ENCODE measurements around the gene CALD1.
A peak's percentile ranks its signal among the peaks of the same experiment; 100 is the strongest.

CALD1 gene

DNA sequence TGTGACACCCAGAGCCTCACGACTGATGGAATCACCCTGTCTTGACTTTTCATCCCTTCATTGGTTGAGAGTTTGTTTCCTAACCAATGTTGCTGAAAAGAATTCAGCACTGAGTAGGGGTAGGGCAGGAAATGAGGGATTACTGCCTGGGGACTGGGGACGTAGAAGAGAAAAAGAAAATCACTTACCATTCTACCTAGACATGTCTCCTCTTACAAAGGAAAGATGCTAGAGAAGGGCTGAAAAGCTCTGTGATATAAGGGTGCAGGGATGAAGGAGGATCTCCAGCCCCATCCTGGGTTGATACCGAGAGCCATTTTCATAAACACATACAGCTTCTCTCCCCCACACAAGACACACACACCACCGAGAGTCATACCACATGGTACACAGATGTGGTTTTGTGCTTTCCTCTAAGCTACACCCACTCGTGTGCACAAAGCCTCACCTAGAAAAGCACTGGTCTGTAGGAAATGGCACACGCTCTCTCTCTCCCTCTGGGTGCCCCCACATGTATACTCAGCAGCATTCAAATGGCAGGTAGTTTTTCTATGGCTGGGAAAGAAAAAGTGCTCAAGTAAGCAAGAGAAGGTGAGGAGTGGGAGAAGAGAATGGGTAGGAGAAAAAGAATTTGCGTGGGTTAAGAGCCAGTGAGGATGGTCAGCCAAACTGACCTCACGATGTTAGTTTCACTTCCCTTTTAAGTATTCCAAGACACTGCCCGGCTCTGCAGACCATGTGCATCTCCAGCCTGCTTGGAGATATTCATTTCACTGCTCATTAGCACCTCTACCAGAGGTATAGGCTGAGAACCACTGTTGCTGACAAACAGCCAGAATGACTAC is 85.8 kb downstream of the CALD1 start:
- DNase-seq (ENCODE audit: low read depth): peak; percentile 1

GRCh38 chr7:134866617-134867016 is 87.2 kb downstream of the CALD1 start:
- DNase-seq (ENCODE audit: low read depth): no peak

DNA sequence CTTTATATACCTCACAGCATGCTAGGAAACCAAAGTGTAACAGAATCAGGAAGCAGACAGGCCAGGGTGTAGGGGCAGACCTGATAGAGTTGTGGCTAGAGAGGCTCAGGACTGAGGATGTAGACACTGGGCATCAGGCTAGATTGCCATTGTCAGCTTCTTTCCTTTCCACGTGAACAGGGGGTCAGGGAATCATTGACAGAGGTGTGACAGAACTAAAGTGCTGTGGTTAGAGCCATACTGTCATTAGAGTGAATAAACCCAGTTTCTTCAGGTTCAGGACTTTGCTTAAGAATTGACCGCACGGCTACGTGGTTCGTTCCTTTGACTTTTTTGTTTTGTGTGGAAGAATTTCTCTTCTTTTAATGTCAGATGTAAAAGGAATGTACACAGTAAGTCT is 90.7 kb downstream of the CALD1 start:
- no peak for DNase-seq (ENCODE audit: low read depth)

- no peak for DNase-seq (ENCODE audit: low read depth)
Observed at GRCh38 chr7:134870781-134871180, 91.3 kb downstream of the CALD1 start.

- no peak for DNase-seq (ENCODE audit: low read depth)
Observed at GRCh38 chr7:134873253-134873652, 93.8 kb downstream of the CALD1 start.

GRCh38 chr7:134874407-134874806 is 95.0 kb downstream of the CALD1 start:
- no peak for DNase-seq (ENCODE audit: low read depth)

GRCh38 chr7:134875867-134876266 is 96.4 kb downstream of the CALD1 start:
- no peak for DNase-seq (ENCODE audit: low read depth)

DNA sequence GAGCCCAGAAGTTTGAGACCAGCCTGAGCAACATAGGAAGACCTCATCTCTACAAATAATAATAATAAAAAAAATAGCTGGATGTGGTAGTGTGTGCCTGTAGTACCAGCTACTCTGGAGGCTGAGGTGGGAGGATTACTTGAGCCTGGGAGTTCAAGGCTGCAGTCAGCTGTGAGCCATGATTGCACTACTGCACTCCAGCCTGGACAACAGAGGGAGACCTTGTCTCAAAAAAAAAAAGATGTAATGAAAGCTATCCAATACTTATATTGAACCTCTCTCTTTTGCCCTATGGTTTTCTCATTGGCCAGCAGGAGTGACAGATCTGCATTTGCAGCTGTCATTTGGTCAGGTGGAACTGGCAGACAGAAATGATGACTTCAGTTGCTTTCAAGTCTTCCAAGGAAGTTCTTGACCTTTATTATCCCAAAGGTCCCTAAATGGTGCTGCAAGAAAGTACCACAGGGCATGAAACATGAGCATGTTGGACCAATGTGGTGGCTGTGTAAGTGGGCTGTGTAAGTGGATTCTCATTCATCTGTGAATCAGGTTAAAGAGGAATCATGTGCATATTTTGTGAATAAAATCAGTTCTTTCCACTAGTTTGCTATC is 99.4 kb downstream of the CALD1 start:
- no peak for DNase-seq (ENCODE audit: low read depth)

DNA sequence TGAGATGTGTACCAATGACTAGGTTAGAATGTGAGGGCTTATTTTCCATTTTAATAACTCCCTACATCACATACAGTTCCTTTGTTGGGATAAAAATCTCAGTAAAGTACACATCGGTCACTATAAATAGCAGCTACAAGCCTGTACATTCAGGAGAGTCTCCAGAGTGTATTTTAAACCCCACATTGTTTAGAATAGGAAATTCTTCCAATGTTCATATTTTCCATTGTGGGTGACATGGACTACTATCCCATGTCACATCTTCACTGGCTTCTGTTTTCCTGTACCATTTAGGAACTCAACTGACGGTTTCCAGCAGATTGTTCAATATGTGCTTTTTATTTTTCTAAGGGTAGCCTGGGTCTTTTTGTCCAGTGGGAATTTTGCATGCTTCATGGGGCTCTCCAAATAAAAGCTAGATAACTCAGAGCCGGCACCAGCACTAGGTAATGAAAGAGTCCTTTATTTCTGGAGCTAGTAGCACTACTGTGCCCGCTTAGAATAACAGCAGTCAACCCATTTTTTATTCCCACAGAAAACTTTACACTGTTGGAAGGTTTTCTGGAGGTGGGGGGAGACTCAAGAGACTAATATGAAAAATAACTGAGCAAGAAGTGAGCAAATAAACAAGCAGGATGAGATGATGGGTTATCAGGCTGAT is 100.5 kb downstream of the CALD1 start:
- no peak for DNase-seq (ENCODE audit: low read depth)

GRCh38 chr7:134882481-134882880 is 103.0 kb downstream of the CALD1 start:
- DNase-seq (ENCODE audit: low read depth): no peak

- DNase-seq (ENCODE audit: low read depth): no peak
Observed at GRCh38 chr7:134885967-134886352, 106.5 kb downstream of the CALD1 start.

- DNase-seq (ENCODE audit: low read depth): no peak
Observed at GRCh38 chr7:134886353-134887057, 107.1 kb downstream of the CALD1 start.

- no peak for DNase-seq (ENCODE audit: low read depth)
Observed at GRCh38 chr7:134887523-134887922, 108.1 kb downstream of the CALD1 start.

DNA sequence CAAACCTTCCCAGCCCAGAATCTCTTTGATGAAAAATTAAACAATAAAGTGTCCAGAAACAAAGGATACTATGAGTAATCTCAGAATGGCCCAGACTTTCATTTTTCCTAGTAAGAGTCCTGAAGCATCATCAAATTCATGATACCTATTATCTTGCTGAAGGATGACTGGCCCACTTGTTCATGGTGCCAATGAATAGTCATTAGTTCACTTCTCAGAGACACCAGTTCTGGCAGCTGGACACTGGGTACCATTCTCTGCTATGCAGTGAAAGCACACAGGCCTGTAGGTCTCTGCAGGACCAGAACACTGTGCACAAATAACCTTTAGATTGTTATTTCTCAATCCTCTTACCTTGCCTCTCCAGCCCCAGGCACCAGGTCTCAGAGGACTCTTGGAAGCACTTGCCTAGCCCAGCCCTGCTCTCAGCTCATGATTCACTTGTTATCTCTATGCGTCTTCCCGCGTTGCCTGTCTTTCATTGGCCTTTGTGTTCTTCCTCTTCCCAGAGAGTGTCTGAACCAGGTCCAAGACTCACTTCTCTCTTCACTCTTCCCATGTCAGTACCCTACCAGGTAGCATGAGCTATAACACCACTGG is 108.8 kb downstream of the CALD1 start:
- no peak for DNase-seq (ENCODE audit: low read depth)

- no peak for DNase-seq (ENCODE audit: low read depth)
Observed at GRCh38 chr7:134890246-134891240, 111.1 kb downstream of the CALD1 start.

DNA sequence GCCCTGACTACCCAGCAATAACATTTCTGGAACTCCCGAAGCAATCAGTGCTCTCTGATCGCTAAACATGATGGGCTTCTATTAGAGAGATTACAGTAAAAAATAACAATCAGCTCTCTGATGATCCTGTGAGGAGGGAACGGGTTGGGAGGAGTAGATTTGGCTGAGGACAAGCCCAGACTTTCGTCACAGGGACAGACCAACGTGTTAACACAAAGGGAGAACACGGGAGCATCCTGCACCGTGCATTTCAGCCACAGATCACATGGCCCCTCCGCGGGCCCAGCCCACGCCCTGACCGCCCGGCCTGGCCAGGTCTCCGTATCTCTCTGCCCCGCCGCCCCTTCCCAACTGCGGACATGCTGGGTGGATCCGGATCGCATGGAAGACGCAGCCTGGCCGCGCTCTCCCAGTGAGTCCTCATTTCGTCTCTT is 111.8 kb downstream of the CALD1 start:
- DNase-seq (ENCODE audit: low read depth): no peak

- DNase-seq (ENCODE audit: low read depth): no peak
Observed at GRCh38 chr7:134891696-134892678, 112.6 kb downstream of the CALD1 start.

- no peak for DNase-seq (ENCODE audit: low read depth)
Observed at GRCh38 chr7:134892963-134893362, 113.5 kb downstream of the CALD1 start.

DNA sequence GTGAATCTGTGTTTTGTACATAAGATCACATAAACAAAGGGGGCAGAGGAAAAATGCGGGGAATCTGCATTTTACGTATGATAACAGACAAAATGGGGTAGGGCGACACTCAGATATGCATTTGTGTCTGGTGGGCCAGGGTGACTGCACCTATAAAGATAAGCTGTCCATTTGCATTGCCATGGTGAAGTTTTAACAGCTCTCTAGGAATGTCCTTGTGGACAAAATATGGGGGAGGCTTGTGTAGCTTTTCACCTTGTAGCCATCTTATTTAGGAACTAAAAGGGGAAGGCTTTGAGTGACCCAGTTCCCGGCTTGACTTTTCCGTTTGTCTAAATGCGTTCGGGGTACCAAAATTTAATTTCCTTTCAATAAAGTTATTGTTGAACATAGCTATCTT is 114.5 kb downstream of the CALD1 start:
- no peak for DNase-seq (ENCODE audit: low read depth)

GRCh38 chr7:134894928-134895327 is 115.5 kb downstream of the CALD1 start:
- DNase-seq (ENCODE audit: low read depth): no peak

Data from stimulated activated CD8-positive, alpha-beta memory T cell treated with anti-CD3 and anti-CD28 coated beads, Interleukin-12 subunit alpha, Interleukin-12 subunit beta, amount 100 ng/mL, for 4 hours (primary cell).